Middle frontal gyrus (tissue), 1 donor: ENCODE results near the gene NOMO2.
"Not testable (repeated sequence)": the region's sequence is repeated elsewhere in the genome, so short reads cannot be mapped to it uniquely, and the experiment has no call there.

ENCODE experiments used
- DNase-seq: peaks from one replicate; pipeline ENCODE4 v3.0.0-alpha.2; 2015; ENCODE audit warnings: low spot score; ENCODE audit errors: extremely low spot score

The NOMO2 gene

GRCh38 chr16:18521445-18522181, 40.3 kb downstream of the NOMO2 start:
- not testable (repeated sequence) for DNase-seq

GRCh38 chr16:18518536-18519283, 43.2 kb downstream of the NOMO2 start:
- not testable (repeated sequence) for DNase-seq

- not testable (repeated sequence) for DNase-seq
Observed at GRCh38 chr16:18498430-18498829, 63.5 kb downstream of the NOMO2 start.

GRCh38 chr16:18497032-18497431, 64.9 kb downstream of the NOMO2 start:
- DNase-seq: not testable (repeated sequence)

GRCh38 chr16:18492118-18492897, 69.6 kb downstream of the NOMO2 start:
- DNase-seq: not testable (repeated sequence)

- DNase-seq: not testable (repeated sequence)
Observed at GRCh38 chr16:18436025-18436424, 125.9 kb downstream of the NOMO2 start.

- not testable (repeated sequence) for DNase-seq
Observed at GRCh38 chr16:18415827-18416226, 146.1 kb downstream of the NOMO2 start.

GRCh38 chr16:18409532-18410293, 152.2 kb downstream of the NOMO2 start:
- DNase-seq: not testable (repeated sequence)

- not testable (repeated sequence) for DNase-seq
Observed at GRCh38 chr16:18401851-18402657, 159.8 kb downstream of the NOMO2 start.

GRCh38 chr16:18401159-18401558, 160.7 kb downstream of the NOMO2 start:
- DNase-seq: not testable (repeated sequence)

GRCh38 chr16:18394363-18394762, 167.5 kb downstream of the NOMO2 start:
- not testable (repeated sequence) for DNase-seq

- not testable (repeated sequence) for DNase-seq
Observed at GRCh38 chr16:18387767-18388166, 174.1 kb downstream of the NOMO2 start.

- not testable (repeated sequence) for DNase-seq
Observed at GRCh38 chr16:18386517-18386916, 175.4 kb downstream of the NOMO2 start.

GRCh38 chr16:18385285-18385684, 176.6 kb downstream of the NOMO2 start:
- not testable (repeated sequence) for DNase-seq

GRCh38 chr16:18384869-18385268, 177.0 kb downstream of the NOMO2 start:
- DNase-seq: not testable (repeated sequence)

- not testable (repeated sequence) for DNase-seq
Observed at GRCh38 chr16:18384098-18384636, 177.7 kb downstream of the NOMO2 start.

- not testable (repeated sequence) for DNase-seq
Observed at GRCh38 chr16:18382696-18383095, 179.2 kb downstream of the NOMO2 start.
